NCI-H774 (cell line): ENCODE results near the gene POM121L2.

Experiments used
- DNase-seq: peaks from one replicate; lab custom pipeline; 2025; lab: John Stamatoyannopoulos, UW

Gene POM121L2

GRCh38 chr6:27312146-27312949, at the start of gene POM121L2:
Gene POM121L2 (minus strand): TSS chr6:27312273. CDS start chr6:27312170, 103 bp downstream.
- peak; percentile 73 for DNase-seq

GRCh38 chr6:27359231-27359630, 47.2 kb upstream of the POM121L2 start:
- DNase-seq, result no peak

GRCh38 chr6:27358786-27359185, 46.7 kb upstream of the POM121L2 start:
- DNase-seq, result no peak

GRCh38 chr6:27352850-27353249, 40.8 kb upstream of the POM121L2 start:
- DNase-seq, result no peak

GRCh38 chr6:27334141-27334540, 22.1 kb upstream of the POM121L2 start:
- no peak for DNase-seq

- no peak for DNase-seq
Measured at GRCh38 chr6:27333642-27334040, 21.6 kb upstream of the POM121L2 start.

- DNase-seq, result peak; percentile 60
Measured at GRCh38 chr6:27332692-27333641, 20.9 kb upstream of the POM121L2 start.

- no peak for DNase-seq
Measured at GRCh38 chr6:27327023-27327738, 15.1 kb upstream of the POM121L2 start.

GRCh38 chr6:27321901-27322300, 9.8 kb upstream of the POM121L2 start:
- DNase-seq, result no peak

- no peak for DNase-seq
Measured at GRCh38 chr6:27321370-27321769, 9.3 kb upstream of the POM121L2 start.

- DNase-seq, result no peak
Measured at GRCh38 chr6:27318973-27319372, 6.9 kb upstream of the POM121L2 start.

GRCh38 chr6:27314046-27314445, 2.0 kb upstream of the POM121L2 start:
- no peak for DNase-seq

GRCh38 chr6:27312950-27313271, 838 bp upstream of the POM121L2 start:
- DNase-seq, result no peak

GRCh38 chr6:27311806-27312145, 297 bp downstream of the POM121L2 start:
- no peak for DNase-seq

- DNase-seq, result no peak
Measured at GRCh38 chr6:27303613-27304272, 8.3 kb downstream of the POM121L2 start.

GRCh38 chr6:27297857-27298730, 14.0 kb downstream of the POM121L2 start:
- DNase-seq, result no peak

- DNase-seq, result no peak
Measured at GRCh38 chr6:27297484-27297856, 14.6 kb downstream of the POM121L2 start.

GRCh38 chr6:27296106-27296783, 15.8 kb downstream of the POM121L2 start:
- DNase-seq, result no peak

GRCh38 chr6:27295301-27296079, 16.6 kb downstream of the POM121L2 start:
- peak; percentile 73 for DNase-seq

GRCh38 chr6:27294409-27294808, 17.7 kb downstream of the POM121L2 start:
- DNase-seq, result no peak
